GM10266 (cell line): ENCODE measurements around the gene TMEM114.

Experiments used
- DNase-seq: peaks from one replicate; pipeline ENCODE4 v3.0.0; 2012; ENCODE audit errors: extremely low spot score
- TF ChIP-seq, protein P1 (sequence below): IDR thresholded peaks from 2 replicates; pipeline ENCODE4 v1.5.1; 2012; ENCODE audit warnings: mild to moderate bottlenecking, low read depth; ENCODE audit not compliant: control insufficient read depth, insufficient read depth; ENCODE audit errors: missing control alignments

The TMEM114 gene

DNA sequence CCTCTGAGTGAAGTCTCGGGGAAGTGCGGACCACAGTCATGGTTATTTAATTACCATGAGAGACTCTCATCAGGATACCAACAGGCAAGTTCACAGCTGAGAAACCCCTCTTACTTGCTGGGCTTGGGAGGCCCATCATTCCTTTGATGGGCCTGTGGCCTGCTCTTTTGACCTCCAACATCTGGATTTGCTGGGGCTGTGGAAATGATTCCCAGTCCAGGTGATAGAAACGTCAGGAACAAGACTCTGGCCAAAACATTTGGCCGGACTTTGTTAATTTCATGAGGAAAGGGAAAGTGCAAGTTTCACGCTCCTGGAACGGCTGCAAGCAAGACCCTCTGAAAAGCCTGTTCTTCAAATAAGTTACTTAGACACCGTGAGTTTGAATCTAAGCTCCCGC lies 42.5 kb downstream of the TMEM114 start:
- TF ChIP-seq, protein P1, sequence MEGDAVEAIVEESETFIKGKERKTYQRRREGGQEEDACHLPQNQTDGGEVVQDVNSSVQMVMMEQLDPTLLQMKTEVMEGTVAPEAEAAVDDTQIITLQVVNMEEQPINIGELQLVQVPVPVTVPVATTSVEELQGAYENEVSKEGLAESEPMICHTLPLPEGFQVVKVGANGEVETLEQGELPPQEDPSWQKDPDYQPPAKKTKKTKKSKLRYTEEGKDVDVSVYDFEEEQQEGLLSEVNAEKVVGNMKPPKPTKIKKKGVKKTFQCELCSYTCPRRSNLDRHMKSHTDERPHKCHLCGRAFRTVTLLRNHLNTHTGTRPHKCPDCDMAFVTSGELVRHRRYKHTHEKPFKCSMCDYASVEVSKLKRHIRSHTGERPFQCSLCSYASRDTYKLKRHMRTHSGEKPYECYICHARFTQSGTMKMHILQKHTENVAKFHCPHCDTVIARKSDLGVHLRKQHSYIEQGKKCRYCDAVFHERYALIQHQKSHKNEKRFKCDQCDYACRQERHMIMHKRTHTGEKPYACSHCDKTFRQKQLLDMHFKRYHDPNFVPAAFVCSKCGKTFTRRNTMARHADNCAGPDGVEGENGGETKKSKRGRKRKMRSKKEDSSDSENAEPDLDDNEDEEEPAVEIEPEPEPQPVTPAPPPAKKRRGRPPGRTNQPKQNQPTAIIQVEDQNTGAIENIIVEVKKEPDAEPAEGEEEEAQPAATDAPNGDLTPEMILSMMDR = no peak
- DNase-seq = no peak

DNA sequence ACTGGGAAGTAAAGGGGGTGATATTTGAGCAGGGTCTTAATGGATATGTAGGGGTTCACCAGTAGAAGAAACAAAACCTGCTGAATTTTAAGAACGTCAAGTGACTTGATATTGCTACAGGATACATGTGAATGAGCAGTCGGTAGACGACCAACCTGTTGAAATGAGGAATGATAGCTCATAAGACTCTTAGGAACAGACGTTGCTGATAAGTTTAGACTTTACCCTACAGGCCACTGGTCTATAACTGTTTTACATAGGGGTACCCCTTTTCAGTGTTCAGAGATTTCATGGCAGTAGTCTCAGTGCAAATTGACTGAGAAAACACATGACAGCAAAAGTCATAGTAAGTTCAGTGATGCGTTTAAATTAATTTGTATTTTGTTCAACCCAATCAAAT lies 45.9 kb downstream of the TMEM114 start:
- TF ChIP-seq, protein P1 = no peak

DNA sequence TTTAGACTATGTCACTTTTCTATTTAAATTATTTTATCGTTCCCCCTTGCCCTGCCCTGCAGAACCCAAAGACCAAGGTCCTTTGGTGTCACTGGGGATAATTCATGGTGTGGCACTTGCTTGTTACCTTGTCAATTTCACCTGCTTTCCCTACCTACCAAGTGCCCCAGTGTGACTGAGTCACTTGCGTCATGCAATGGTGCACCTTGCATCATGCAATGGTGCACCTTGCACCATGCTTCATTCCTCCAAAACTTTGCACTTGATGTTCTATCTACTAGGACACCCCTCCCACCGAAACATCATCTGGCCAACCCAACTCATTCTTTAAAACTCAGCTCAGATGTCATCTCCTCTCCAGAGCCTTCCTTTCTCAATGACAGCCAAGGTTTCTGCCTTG lies 47.1 kb downstream of the TMEM114 start:
- TF ChIP-seq, protein P1 = no peak
- no peak for DNase-seq

More for the DNA sequence above, 45.9 kb downstream of the TMEM114 start:
- DNase-seq = no peak

DNA sequence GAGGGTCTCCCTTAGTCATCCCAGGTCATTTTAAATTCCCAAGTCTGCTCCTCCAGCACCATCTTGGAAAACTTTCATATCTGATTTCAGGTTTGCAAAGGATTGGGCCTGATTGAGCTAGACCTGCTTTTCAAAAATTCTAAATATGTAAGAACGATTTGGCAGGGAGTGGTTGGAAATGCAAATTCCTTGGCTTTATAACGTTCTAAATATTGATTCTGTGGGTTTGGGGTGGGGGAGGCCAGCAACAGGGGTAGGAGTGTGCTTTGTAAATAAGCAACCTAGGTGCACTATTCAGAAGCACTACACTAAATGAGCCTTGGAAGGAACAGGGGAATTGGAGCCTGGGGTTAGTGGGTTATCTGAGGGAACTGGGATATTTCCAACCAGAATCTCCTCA lies 47.9 kb downstream of the TMEM114 start:
- no peak for DNase-seq
- TF ChIP-seq, protein P1 = no peak

DNA sequence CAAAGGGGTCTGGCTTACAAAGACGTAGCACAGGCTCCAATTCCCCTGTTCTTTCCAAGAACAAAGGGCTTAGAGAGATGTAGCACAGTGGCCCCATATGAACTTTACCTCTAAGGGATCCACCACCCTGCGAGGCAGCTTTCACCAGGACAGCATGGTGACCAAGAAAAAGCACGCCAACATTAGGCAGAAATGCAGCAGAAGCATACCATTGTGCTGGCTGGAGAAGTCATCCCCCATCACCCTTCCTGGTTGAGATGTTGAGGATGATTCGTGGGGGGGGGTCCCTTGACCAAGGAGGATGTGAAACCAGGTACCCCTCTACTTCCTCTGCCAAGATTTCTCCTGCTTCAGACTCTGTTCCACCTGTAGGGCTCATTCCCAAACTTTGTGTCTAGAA lies 48.4 kb downstream of the TMEM114 start:
- TF ChIP-seq, protein P1 = no peak
- DNase-seq = no peak

DNA sequence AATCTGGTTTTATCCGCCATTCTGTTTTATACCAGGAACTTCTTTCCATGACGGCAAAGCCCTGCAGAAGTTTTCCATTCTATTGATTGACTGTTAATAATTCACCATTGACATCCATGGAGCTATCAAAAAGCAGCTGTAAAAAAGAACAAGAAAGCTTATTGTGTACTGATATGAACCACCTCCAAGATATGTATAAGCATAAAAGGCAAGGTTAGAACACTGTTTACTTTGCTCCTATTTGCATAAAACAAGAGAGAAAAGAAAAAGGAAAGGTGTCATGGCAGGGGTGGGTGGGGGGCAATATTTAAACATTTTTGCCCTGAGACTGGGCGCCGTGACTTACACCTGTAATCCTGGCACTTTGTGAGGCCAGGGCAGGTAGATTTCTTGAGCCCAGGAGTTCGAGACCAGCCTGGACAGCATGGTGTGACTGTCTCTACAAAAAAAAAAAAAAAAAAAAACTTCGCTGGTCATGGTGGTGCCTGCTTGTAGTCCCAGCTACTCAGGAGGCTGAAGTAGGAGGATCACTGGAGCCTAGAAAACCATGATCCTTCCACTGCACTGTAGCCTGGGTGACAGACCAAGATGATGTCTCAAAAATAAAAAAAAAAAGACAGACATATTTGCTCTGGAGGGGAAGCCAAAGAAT lies 52.5 kb downstream of the TMEM114 start:
- TF ChIP-seq, protein P1 = no peak
- DNase-seq = no peak

DNA sequence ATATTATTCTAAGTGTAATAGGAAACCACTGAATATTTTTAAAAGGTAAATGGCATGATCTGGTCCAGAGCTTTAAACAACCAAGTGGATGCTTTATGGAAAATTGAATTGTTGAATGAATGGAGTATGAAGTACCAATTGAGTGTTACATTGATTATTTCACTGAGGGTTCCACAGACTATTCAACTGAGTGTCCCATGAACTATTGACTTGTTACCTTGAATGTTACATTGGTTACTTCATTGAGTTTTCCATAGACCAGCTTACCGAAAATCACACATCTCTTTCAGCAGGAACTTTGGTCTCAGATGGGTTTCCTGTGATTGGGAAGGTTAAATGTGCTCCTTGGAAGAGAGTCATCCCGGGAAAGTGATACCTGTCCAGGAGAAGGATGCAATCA lies 56.8 kb downstream of the TMEM114 start:
- DNase-seq = no peak
- TF ChIP-seq, protein P1 = no peak
